CD4-positive, alpha-beta T cell treated with Interleukin-17A for 4 hours (primary cell): ENCODE measurements around the gene SLC22A1.
"Not testable (repeated sequence)": the region's sequence is repeated elsewhere in the genome, so short reads cannot be mapped to it uniquely, and the experiment has no call there.

ENCODE experiments used
- DNase-seq: peaks from one replicate; pipeline ENCODE4 v3.0.0-alpha.2; 2020; ENCODE audit warnings: mixed read lengths

Gene SLC22A1

DNA sequence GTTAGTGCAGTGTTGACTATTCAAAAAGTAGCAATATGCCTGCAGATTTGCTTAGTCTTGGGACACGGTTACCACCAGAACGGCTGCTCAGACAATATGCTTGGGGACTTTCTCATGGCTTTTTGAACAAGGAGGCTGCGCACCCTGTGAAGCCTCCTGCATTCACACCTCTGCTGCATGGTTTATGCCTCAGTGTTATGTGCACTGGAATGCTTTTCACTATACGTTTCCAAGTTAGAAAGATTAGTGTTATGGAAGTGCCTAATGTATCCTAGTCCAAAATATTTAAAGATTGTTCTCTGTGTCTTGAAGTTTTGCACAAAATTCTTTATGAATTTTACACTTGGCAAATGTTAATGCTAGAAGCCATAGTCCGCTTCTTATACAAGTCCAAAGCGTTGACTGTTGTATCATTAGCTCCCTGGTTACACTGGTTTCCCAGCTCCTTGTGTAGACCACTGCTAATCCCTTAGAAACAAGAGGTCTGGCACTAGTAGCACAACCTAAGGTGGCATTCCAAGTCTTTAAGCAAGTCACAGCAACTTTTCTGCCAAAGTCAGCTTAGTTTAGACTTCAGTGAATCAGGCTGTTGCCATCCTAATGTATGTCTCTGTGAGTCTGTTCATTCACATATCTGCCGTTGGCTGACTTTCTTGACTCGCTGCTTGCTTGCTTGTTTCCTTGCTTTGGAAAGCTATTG is 26.3 kb upstream of the SLC22A1 start:
- no peak for DNase-seq

- DNase-seq: no peak
Observed at GRCh38 chr6:160101277-160102205, 20.1 kb upstream of the SLC22A1 start.

GRCh38 chr6:160102399-160102798 is 19.2 kb upstream of the SLC22A1 start:
- DNase-seq: no peak

- peak; percentile 11 for DNase-seq
Observed at GRCh38 chr6:160102956-160103824, 18.4 kb upstream of the SLC22A1 start.

DNA sequence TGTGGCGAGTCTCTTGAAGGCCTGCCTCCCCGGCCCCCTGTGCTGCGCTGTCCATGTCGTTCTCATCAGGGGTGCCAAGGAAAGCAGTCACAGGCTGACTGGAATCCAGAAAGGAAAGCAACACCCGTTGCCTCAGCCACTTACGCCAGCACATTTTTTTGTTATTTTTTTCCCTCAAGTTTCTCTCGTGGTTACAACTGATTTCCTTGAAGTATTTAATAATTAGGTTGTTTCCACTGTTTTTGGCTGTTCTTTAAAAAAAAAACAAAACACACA is 17.9 kb upstream of the SLC22A1 start:
- no peak for DNase-seq

DNA sequence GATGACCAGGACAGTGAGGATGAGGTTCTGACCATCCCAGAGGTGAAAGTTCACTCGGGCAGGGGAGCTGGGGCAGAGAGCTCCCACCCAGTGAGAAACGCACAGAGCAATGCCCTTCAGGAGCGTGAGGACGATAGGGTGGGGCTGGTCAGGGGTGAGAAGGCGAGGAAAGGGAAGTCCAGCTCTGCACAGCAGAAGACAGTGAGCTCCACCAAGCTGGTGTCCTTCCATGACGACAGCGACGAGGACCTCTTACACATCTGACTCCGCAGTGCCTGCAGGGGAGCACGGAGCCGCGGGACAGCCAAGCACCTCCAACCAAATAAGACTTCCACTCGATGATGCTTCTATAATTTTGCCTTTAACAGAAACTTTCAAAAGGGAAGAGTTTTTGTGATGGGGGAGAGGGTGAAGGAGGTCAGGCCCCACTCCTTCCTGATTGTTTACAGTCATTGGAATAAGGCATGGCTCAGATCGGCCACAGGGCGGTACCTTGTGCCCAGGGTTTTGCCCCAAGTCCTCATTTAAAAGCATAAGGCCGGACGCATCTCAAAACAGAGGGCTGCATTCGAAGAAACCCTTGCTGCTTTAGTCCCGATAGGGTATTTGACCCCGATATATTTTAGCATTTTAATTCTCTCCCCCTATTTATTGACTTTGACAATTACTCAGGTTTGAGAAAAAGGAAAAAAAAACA is 16.6 kb upstream of the SLC22A1 start:
- DNase-seq: no peak

GRCh38 chr6:160106010-160106409 is 15.6 kb upstream of the SLC22A1 start:
- no peak for DNase-seq

DNA sequence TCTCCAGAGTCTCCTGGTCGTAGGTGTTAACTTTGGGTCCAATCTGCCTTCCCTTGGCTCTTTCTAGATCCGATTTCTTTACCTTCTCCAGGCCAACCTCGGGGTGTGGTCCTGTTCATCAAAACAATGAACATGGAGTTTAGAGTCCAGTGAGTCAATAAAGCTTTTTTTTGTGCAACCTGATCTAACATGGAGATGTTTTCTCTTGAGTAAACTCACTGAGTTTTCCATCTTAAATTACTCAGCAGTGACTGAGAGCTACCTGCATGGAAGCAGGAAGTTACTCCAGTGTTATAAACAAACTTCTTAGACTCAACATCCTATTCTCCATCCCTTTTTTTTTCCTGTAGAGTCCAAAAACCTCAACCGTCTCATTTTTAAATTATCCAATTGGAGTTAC is 14.9 kb upstream of the SLC22A1 start:
- no peak for DNase-seq

DNA sequence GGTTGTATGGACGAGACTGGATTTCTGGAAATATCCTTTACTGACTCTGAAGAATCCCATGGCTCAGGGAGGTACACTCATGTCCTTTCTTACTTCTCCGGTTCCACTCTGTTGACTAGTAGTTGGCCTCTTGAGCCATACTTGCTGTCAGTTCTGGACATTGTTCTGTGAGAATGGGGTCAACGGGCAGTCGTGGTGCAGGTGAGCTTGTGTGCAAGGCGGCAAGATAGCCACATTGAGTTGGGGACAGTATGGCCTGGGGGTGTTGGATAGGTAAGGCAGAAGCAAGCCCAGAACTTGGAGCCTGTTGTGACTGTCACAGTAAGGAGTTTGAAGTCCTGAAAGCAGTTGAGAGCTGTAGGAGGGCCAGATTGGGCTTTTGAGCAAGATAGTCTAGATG is 13.5 kb upstream of the SLC22A1 start:
- no peak for DNase-seq

- no peak for DNase-seq
Observed at GRCh38 chr6:160110586-160111123, 11.0 kb upstream of the SLC22A1 start.

DNA sequence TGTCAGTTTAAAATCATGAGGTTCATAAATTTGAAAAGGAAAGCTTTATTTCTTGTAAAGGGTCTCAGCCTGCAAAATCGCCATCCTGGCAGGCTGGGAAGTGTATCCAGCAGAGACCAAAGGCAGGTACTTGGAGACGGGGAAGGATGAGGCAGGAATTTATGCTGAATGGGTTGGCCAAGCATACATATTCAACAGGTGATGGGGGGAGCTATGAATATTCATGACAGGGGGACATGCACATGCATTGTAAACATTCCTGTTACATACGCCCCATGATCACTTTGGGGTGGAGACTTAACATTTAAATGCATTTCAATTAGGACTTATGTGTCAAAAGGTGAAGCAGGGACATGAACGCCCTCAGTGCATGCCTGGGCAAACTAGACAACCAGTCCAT is 9.8 kb upstream of the SLC22A1 start:
- no peak for DNase-seq

DNA sequence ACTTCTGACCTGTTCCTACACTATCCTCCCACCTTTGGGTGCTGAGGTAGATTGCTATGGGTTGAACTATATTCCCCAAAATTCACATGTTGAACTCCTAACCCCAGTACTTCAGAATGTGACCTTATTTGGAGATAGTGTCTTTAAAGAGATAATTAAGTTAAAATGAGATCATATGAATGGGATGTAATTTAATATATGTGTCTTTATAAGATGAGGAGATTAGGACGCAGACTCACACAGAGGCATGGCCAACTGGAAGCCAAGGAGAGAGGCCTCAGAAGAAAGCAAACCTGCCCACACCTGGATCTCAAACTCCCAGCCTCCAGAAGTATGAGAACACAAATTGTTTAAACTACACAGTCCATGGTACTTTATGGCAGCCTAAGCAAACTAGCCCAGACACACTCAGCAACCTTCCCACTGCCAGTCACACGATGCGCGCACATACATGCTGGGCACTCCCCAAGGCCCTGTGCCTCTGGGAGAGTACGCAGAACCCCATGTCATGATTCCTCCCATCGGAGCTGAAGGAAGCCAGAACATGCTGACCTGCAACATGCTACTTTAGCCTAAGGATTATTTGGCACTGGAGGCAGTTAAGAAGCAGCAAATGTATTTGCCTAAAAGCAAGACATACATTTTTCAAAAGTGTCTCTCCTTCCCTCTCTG is 8.9 kb upstream of the SLC22A1 start:
- DNase-seq: no peak

DNA sequence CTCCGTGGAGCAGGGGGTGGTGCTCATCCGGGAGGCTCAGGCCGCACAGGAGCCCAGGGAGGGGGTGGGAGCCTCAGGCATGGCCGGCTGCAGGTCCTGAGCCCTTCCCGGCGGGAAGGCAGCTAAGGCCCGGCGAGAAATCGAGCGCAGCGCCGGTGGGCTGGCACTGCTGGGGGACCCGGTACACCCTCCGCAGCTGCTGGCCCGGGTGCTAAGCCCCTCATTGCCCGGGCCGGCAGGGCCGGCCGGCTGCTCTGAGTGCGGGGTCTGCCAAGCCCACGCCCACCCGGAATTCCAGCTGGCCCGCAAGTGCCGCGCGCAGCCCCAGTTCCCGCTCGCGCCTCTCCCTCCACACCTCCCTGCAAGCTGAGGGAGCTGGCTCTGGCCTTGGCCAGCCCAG is 7.1 kb upstream of the SLC22A1 start:
- DNase-seq: not testable (repeated sequence)

DNA sequence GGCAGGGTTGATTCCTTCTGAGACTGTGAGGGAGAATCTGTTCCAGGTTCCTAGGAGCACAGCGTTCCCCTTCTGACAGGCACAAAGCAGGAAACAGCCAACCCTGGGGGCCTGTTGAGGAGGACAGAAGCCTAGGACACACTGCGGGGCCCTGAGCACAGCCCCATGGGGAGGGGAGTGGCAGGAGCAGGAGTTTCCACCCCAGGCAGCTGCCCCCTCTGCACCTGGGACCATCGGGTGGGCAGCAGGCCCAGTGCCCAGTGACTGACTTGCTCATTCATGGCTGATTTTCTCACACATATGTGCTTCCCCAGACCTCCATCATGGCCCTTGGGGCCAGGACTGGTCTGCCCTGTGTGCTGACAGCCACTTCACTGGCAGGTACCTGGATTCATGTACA is 6.2 kb upstream of the SLC22A1 start:
- no peak for DNase-seq

DNA sequence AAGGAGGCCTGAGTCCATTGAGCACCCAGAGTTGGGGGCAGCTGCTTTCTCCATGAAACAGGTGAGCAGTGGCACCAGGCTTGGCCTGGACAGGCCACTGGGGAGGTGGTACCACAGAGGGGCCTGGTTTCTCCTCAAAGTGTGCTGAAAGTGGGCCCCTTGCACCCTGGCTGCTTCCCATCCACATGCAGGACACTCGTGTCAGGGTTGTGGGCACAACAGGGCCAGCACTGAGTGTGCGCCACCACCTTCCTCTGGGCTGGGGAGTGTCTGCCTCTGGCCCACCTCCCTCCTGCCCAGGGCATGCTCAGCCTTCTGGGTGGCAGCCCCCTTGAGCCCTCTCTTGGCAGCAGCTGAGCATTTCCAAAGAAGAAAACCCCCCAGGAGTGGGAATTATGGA is 5.2 kb upstream of the SLC22A1 start:
- no peak for DNase-seq

- DNase-seq: no peak
Observed at GRCh38 chr6:160117137-160117536, 4.5 kb upstream of the SLC22A1 start.

DNA sequence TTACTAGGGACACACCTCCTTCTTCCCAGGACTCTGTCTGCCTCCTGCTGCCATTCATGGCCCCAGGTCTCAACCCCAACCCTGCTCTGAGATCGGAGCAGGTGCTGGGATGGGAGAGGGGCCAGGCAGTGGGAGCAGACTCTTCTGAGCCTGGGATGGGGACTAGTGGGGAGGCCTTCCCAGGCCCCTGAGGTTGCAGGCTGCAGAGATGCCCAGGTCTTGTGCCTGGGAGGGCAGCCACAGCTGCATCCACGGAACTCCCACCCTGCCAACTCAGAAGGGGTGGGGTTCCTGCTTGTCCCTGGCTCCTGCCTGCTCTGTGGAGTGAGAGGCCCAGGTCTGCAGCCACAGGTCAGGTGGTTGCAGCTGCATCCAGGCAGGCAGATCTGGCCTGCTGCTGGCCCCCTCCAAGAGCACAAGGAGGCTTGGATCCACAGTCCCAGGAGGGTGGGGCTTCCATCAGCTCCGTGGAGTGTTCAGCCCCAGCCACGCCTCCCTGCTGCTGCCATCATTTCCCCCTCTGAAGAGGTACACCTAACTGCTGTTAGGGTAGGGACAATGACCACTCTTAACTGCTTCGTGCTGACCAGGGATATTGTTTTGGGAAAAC is 2.9 kb upstream of the SLC22A1 start:
- no peak for DNase-seq

DNA sequence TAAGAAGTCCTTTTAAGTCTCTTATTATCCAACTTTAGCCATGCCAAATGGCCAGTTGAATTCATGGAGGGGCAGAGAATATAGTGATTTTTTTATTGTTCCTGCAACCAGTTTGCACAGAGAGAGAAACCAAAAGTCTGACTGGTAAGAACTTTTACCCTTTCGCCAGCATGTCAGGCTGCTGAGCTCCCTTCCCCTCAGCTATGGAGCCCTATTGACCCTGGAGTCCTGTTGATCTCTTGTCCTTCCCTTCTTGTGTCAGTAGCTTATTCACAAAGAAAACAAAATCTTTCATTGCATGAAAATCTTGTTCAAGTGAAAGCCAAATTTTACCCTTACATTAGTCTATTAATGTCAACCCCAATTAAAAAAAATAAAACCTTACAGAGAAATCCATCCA is 1.5 kb upstream of the SLC22A1 start:
- no peak for DNase-seq

GRCh38 chr6:160121981-160122380 is 366 bp downstream of the SLC22A1 start:
- DNase-seq: no peak

GRCh38 chr6:160122744-160123143 is 1.1 kb downstream of the SLC22A1 start:
- DNase-seq: no peak

GRCh38 chr6:160124007-160124406 is 2.4 kb downstream of the SLC22A1 start:
- DNase-seq: no peak

DNA sequence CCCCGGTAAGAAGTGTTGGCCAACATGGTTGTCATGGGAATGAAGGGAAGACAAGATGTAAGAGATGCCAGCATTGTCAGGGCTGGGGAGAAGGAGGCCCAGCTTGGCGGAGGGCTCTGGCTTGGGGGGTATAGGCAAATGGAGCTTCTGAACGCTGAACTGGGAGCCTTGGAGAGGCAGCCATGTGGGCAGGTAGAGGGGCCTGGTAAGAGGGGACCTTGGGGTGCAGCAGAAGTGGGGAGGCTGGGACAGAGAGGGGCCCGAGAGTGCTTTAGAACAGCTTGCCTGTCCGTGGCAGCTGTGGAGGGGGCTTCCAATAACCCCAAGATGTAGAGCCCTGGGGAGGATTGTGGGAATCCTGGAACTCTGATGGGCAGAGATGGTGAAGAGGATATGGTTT is 3.0 kb downstream of the SLC22A1 start:
- no peak for DNase-seq
